Activated B cell treated with CpG ODN at 0.5 μM for 24 hours (primary cell): ENCODE measurements around the gene MAOB. TPM values are rescaled to one million over a fixed set of nuclear protein-coding genes. Genes with fewer than 3 reads are reported as not detected.

Source experiments
- ATAC-seq: fragments of 200-7000 bp; cut with Tn5 transposase; one replicate; pipeline ENCODE4 v1.10.0; 2021; ENCODE audit warnings: low read depth, mild to moderate bottlenecking, moderate library complexity
- CTCF ChIA-PET: fragments of 350-600 bp; sonication (Branson Sonifier 250); formaldehyde crosslinking; loops from one replicate; lab custom pipeline; 2021; ENCODE audit warnings: antibody characterized with exemption; lab: Charles Lee
- POLR2A ChIA-PET: fragments of 350-600 bp; sonication (Branson Sonifier 250); formaldehyde crosslinking; loops from one replicate; lab custom pipeline; 2021; ENCODE audit warnings: antibody characterized with exemption; lab: Charles Lee
- DNase-seq: peaks from one replicate; pipeline ENCODE4 v3.0.0; 2022
- H3K27ac Mint-ChIP-seq: one replicate; pipeline ENCODE4 v1.8.0; 2020; ENCODE audit warnings: mixed read lengths
- H3K27me3 Mint-ChIP-seq: one replicate; pipeline ENCODE4 v1.8.0; 2021; ENCODE audit warnings: mixed read lengths
- H3K36me3 Mint-ChIP-seq: one replicate; pipeline ENCODE4 v1.8.0; 2021; ENCODE audit warnings: low read depth, mixed read lengths
- H3K4me1 Mint-ChIP-seq: one replicate; pipeline ENCODE4 v1.8.0; 2021; ENCODE audit warnings: mixed read lengths
- H3K4me3 Mint-ChIP-seq: one replicate; pipeline ENCODE4 v1.8.0; 2020; ENCODE audit warnings: mild to moderate bottlenecking, mixed read lengths
- H3K9me3 Mint-ChIP-seq: one replicate; pipeline ENCODE4 v1.8.0; 2020; ENCODE audit warnings: mixed read lengths
- CTCF ChIP-seq: fragments of 200-600 bp; IDR thresholded peaks from one replicate; pipeline ENCODE4 v1.8.0; 2022; ENCODE audit warnings: antibody characterized with exemption, mild to moderate bottlenecking
- intact Hi-C: fragments of 100-400 bp; cut with micrococcal nuclease; formaldehyde crosslinking; loops from one replicate; pipeline ENCODE4 v1.15.1; 2024
- total RNA-seq: library from RNA; stranded (reverse); gene quantifications from 2 replicates; pipeline ENCODE4 v1.2.3, GENCODE V29; 2022

The MAOB gene
- total RNA-seq, 1 donor from 2014 or later: not detected

- ChIA-PET POLR2A (no interaction called here), CTCF (no interaction called here)
- H3K4me3 Mint-ChIP-seq: no peak overlapping the region
- ATAC-seq (no peak), DNase-seq (no peak)
- H3K27me3 Mint-ChIP-seq: peaks cover 12% of the 10 kb centered on the region
- H3K4me1 Mint-ChIP-seq: peaks cover 4% of the 10 kb centered on the region
- H3K36me3 Mint-ChIP-seq: no peaks in the 10 kb centered on the region
- intact Hi-C loops: no loop called here
- no peaks in the 10 kb centered on the region for H3K9me3 Mint-ChIP-seq
- no peak for TF ChIP-seq CTCF
- H3K27ac Mint-ChIP-seq: no peak overlapping the region
These were observed 1.8 kb downstream of the MAOB start for GRCh38 chrX:43880425-43880824.

- intact Hi-C loops: no loop called here
- no peaks in the 10 kb centered on the region for H3K36me3 Mint-ChIP-seq
- H3K9me3 Mint-ChIP-seq: no peaks in the 10 kb centered on the region
- DNase-seq: no peak
- no peak for ATAC-seq
- ChIA-PET CTCF (no interaction called here), POLR2A (no interaction called here)
- H3K27ac Mint-ChIP-seq: no peak overlapping the region
- H3K4me1 Mint-ChIP-seq: peaks cover 4% of the 10 kb centered on the region
- no peak overlapping the region for H3K4me3 Mint-ChIP-seq
- no peak for TF ChIP-seq CTCF
- peaks cover 12% of the 10 kb centered on the region for H3K27me3 Mint-ChIP-seq
These were observed 3.2 kb downstream of the MAOB start for GRCh38 chrX:43878906-43879526.

GRCh38 chrX:43876680-43877079 lies 5.6 kb downstream of the MAOB start:
- H3K27ac Mint-ChIP-seq: no peak overlapping the region

GRCh38 chrX:43870758-43871419 lies 11.4 kb downstream of the MAOB start:
- no peaks in the 10 kb centered on the region for H3K9me3 Mint-ChIP-seq
- DNase-seq (no peak), ATAC-seq (no peak)
- H3K27ac Mint-ChIP-seq: no peak overlapping the region
- no peak for TF ChIP-seq CTCF
- intact Hi-C loops: no loop called here
- H3K27me3 Mint-ChIP-seq: peaks cover 5% of the 10 kb centered on the region
- no peaks in the 10 kb centered on the region for H3K4me1 Mint-ChIP-seq
- ChIA-PET CTCF (no interaction called here), POLR2A (no interaction called here)
- no peaks in the 10 kb centered on the region for H3K36me3 Mint-ChIP-seq
- H3K4me3 Mint-ChIP-seq: no peak overlapping the region

More at GRCh38 chrX:43876680-43877079, 5.6 kb downstream of the MAOB start:
- Mint-ChIP-seq H3K4me3 (no peak overlapping the region), H3K4me1 (peaks cover 4% of the 10 kb centered on the region), H3K27me3 (peaks cover 10% of the 10 kb centered on the region), H3K9me3 (no peaks in the 10 kb centered on the region), H3K36me3 (no peaks in the 10 kb centered on the region)
- CTCF ChIA-PET: no interaction called here
- no peak for TF ChIP-seq CTCF
- POLR2A ChIA-PET: no interaction called here
- DNase-seq: no peak
- no peak for ATAC-seq
- intact Hi-C loops: no loop called here

- no peak overlapping the region for H3K27ac Mint-ChIP-seq
These were observed 12.2 kb downstream of the MAOB start for GRCh38 chrX:43870011-43870410.

More at GRCh38 chrX:43870011-43870410, 12.2 kb downstream of the MAOB start:
- no peak for DNase-seq
- no peak overlapping the region for H3K4me3 Mint-ChIP-seq
- no peaks in the 10 kb centered on the region for H3K9me3 Mint-ChIP-seq
- ATAC-seq: no peak
- H3K36me3 Mint-ChIP-seq: no peaks in the 10 kb centered on the region
- no peak for TF ChIP-seq CTCF
- intact Hi-C loops: no loop called here
- H3K27me3 Mint-ChIP-seq: peaks cover 5% of the 10 kb centered on the region
- CTCF ChIA-PET: no interaction called here
- H3K4me1 Mint-ChIP-seq: no peaks in the 10 kb centered on the region
- POLR2A ChIA-PET: no interaction called here
